Caco-2 (cell line): Measurements from ENCODE around the gene GALT. TPM values are rescaled to one million over a fixed set of nuclear protein-coding genes. Genes with fewer than 3 reads are reported as not detected.

ENCODE experiments used
- BruUV-seq: library from RNA; stranded (reverse); fragments of 400-500 nt; replicated peaks from 2 replicates; lab custom pipeline; 2021; lab: Mats Ljungman, UMichigan
- CTCF ChIA-PET: fragments of 300-600 bp; sonication (Branson Sonifier 250); formaldehyde crosslinking; loops from one replicate; lab custom pipeline; 2022; ENCODE audit warnings: antibody characterized with exemption; lab: Charles Lee
- POLR2A ChIA-PET: fragments of 300-600 bp; sonication (Branson Sonifier 250); formaldehyde crosslinking; loops from one replicate; lab custom pipeline; 2022; ENCODE audit warnings: antibody characterized with exemption; lab: Charles Lee
- DNase-seq, 2 experiments: peaks; one replicate each; pipeline versions ENCODE4 v3.0.0 to v3.0.0-alpha.2; 2020 to 2022
- H3K27me3 ChIP-seq: replicated peaks from 2 replicates; pipeline ENCODE4 v1.6.0; 2011; ENCODE audit warnings: low read length; ENCODE audit not compliant: control insufficient read depth, insufficient read depth
- H3K36me3 ChIP-seq: 2 replicates; pipeline ENCODE4 v1.5.1; 2011; ENCODE audit warnings: low read length; ENCODE audit not compliant: control insufficient read depth, insufficient read depth
- H3K4me1 ChIP-seq: fragments of 250-450 bp; sonication (Bioruptor Pico); 2 replicates; pipeline ENCODE4 v1.5.1; 2020; ENCODE audit warnings: mild to moderate bottlenecking
- H3K4me3 ChIP-seq: 2 replicates; pipeline ENCODE4 v1.5.1; 2011; ENCODE audit warnings: low read depth, mild to moderate bottlenecking, control low read depth, low read length
- H3K9me3 ChIP-seq: fragments of 250-450 bp; sonication (Bioruptor Pico); 2 replicates; pipeline ENCODE4 v1.5.1; 2020; ENCODE audit warnings: mild to moderate bottlenecking, moderate library complexity
- H3K27ac Mint-ChIP-seq: one replicate; pipeline ENCODE4 v1.8.0; 2022; ENCODE audit warnings: mixed read lengths; ENCODE audit not compliant: unreplicated experiment
- H3K27me3 Mint-ChIP-seq: one replicate; pipeline ENCODE4 v1.8.0; 2022; ENCODE audit warnings: mixed read lengths; ENCODE audit not compliant: insufficient read depth, unreplicated experiment
- H3K36me3 Mint-ChIP-seq: one replicate; pipeline ENCODE4 v1.8.0; 2022; ENCODE audit warnings: mild to moderate bottlenecking, mixed read lengths; ENCODE audit not compliant: insufficient read depth, unreplicated experiment
- H3K4me1 Mint-ChIP-seq: one replicate; pipeline ENCODE4 v1.8.0; 2022; ENCODE audit warnings: low read depth, mixed read lengths; ENCODE audit not compliant: unreplicated experiment
- H3K4me3 Mint-ChIP-seq: one replicate; pipeline ENCODE4 v1.8.0; 2022; ENCODE audit warnings: mild to moderate bottlenecking, moderate library complexity, mixed read lengths; ENCODE audit not compliant: unreplicated experiment
- H3K9me3 Mint-ChIP-seq: one replicate; pipeline ENCODE4 v1.8.0; 2022; ENCODE audit warnings: mixed read lengths; ENCODE audit not compliant: unreplicated experiment
- CTCF ChIP-seq, 2 experiments: fragments of 200-600 bp in 1 of 2; IDR thresholded peaks; 1 replicate in 1 of 2; 2 replicates in 1 of 2; pipeline versions ENCODE4 v1.5.1 to v1.8.0; 2011 to 2022; ENCODE audit warnings: antibody characterized with exemption in 1 of 2, control low read depth in 1 of 2, inconsistent platforms in 1 of 2, low read depth in 1 of 2, low read length in 1 of 2, mild to moderate bottlenecking in 1 of 2, moderate library complexity in 1 of 2; ENCODE audit not compliant: insufficient read depth in 1 of 2, severe bottlenecking in 1 of 2, unreplicated experiment in 1 of 2
- intact Hi-C: fragments of 100-400 bp; cut with micrococcal nuclease; formaldehyde crosslinking; loops from one replicate; pipeline ENCODE4 v1.10.0; 2022; ENCODE audit not compliant: unreplicated experiment
- total RNA-seq: library from RNA; stranded (reverse); gene quantifications from 2 replicates; pipeline ENCODE4 v1.2.3, GENCODE V29; 2022

GALT gene
- total RNA-seq, 1 experiment from 2014 or later, result 50.1 TPM

GRCh38 chr9:34669809-34670562 lies 23.5 kb downstream of the GALT start:
- no TSS peak for BruUV-seq
- TF ChIP-seq CTCF (IDR thresholded peaks at IDR 0.05; ENCODE audit: insufficient read depth in 1 of 2, low read depth in 1 of 2, low read length in 1 of 2, severe bottlenecking in 1 of 2, unreplicated experiment in 1 of 2), result no peak
- Mint-ChIP-seq H3K4me1 (peaks cover 8% of the 10 kb centered on the region), H3K27me3 (no peaks in the 10 kb centered on the region), H3K9me3 (no peaks in the 10 kb centered on the region), H3K4me3 (no peak overlapping the region), H3K27ac (no peak overlapping the region), H3K36me3 (no peaks in the 10 kb centered on the region)
- no peak overlapping the region for H3K4me3 ChIP-seq
- peaks cover 1% of the 10 kb centered on the region for H3K4me1 ChIP-seq
- CTCF ChIA-PET, result interaction anchor here (0.6 kb wide), 1 partner anchor 33 kb away, joined by 4 read pairs; no protein-coding TSS in a partner anchor
- POLR2A ChIA-PET, result no interaction called here
- DNase-seq, result no peak
- H3K36me3 ChIP-seq, result no peaks in the 10 kb centered on the region
- intact Hi-C loops, result no loop called here
- no peaks in the 10 kb centered on the region; the same call in 1 of the 2 replicates for H3K9me3 ChIP-seq
- H3K27me3 ChIP-seq, result no peaks in the 10 kb centered on the region

DNA sequence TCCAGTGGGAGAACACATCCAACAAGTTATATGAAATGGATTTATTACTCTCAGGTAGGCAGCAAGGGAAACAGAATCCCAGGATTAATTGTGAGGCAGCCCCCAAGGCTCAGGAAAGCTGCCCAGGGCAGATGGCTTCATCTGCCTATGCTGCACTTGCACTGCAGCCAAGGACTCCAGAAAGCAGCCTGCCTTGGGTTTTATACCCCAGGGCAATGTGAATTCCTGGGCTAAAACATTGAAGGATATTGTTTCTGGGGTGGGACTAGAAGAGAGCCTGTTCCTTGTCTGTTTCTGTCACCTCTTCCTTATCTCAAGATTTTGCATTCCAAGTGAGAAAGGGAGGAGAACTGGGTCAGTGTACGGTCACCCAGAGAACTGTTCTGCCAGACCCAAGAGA lies 24.8 kb downstream of the GALT start:
- CTCF ChIA-PET, result no interaction called here
- Mint-ChIP-seq H3K9me3 (no peaks in the 10 kb centered on the region), H3K36me3 (no peaks in the 10 kb centered on the region), H3K27me3 (no peaks in the 10 kb centered on the region), H3K27ac (no peak overlapping the region), H3K4me1 (no peaks in the 10 kb centered on the region), H3K4me3 (no peak overlapping the region)
- Histone ChIP-seq H3K36me3 (no peaks in the 10 kb centered on the region), H3K27me3 (no peaks in the 10 kb centered on the region), H3K9me3 (no peaks in the 10 kb centered on the region; the same call in 1 of the 2 replicates), H3K4me1 (no peaks in the 10 kb centered on the region), H3K4me3 (no peak overlapping the region)
- no peak for TF ChIP-seq CTCF (IDR thresholded peaks at IDR 0.05; ENCODE audit: insufficient read depth in 1 of 2, low read depth in 1 of 2, low read length in 1 of 2, severe bottlenecking in 1 of 2, unreplicated experiment in 1 of 2)
- BruUV-seq, result no TSS peak
- intact Hi-C loops, result no loop called here
- no peak for DNase-seq
- POLR2A ChIA-PET, result no interaction called here

GRCh38 chr9:34674440-34674839 lies 28.0 kb downstream of the GALT start:
- H3K4me3 ChIP-seq, result no peak overlapping the region
- Mint-ChIP-seq H3K9me3 (no peaks in the 10 kb centered on the region), H3K36me3 (no peaks in the 10 kb centered on the region), H3K27ac (no peak overlapping the region), H3K27me3 (no peaks in the 10 kb centered on the region), H3K4me1 (no peaks in the 10 kb centered on the region), H3K4me3 (no peak overlapping the region)
- CTCF ChIA-PET, result interaction anchor here (0.5 to 2.9 kb wide), 2 partner anchors 28 to 397 kb away, joined by 5 to 25 read pairs; no protein-coding TSS in a partner anchor
- no peak for DNase-seq
- H3K27me3 ChIP-seq, result no peaks in the 10 kb centered on the region
- BruUV-seq, result no TSS peak
- intact Hi-C loops, result no loop called here
- TF ChIP-seq CTCF (IDR thresholded peaks at IDR 0.05; ENCODE audit: insufficient read depth in 1 of 2, low read depth in 1 of 2, low read length in 1 of 2, severe bottlenecking in 1 of 2, unreplicated experiment in 1 of 2), result no peak
- H3K36me3 ChIP-seq, result no peaks in the 10 kb centered on the region
- no peaks in the 10 kb centered on the region for H3K4me1 ChIP-seq
- H3K9me3 ChIP-seq, result no peaks in the 10 kb centered on the region; the same call in 1 of the 2 replicates
- POLR2A ChIA-PET, result no interaction called here
